HepG2 (cell line): ENCODE data around the gene CAMKMT. TPM values are rescaled to one million over a fixed set of nuclear protein-coding genes. Genes with fewer than 3 reads are reported as not detected.

ENCODE experiments used
- ASH2L ChIP-seq: fragments of 300-600, 200-600 bp; sonication (generic); IDR thresholded peaks from 2 replicates; pipeline ENCODE4 v1.7.0; 2017; ENCODE audit warnings: low read depth, mild to moderate bottlenecking, moderate library complexity, mixed read lengths, low read length; ENCODE audit not compliant: insufficient read length
- CCDC6 ChIP-seq: sonication (generic); formaldehyde crosslinking; IDR thresholded peaks from 2 replicates; pipeline ENCODE4 v1.8.1; 2022; ENCODE audit warnings: mild to moderate bottlenecking, missing genetic modification reagents, moderate library complexity
- DNMT3B ChIP-seq: conservative IDR thresholded peaks from 2 replicates; pipeline ENCODE4 v1.6.1; 2016; ENCODE audit warnings: missing biosample characterization, control low read depth
- EZH2 ChIP-seq: conservative IDR thresholded peaks from 2 replicates; pipeline ENCODE4 v1.6.1; 2012; ENCODE audit warnings: mild to moderate bottlenecking, low read depth, low read length, moderate library complexity
- FOXO1 ChIP-seq: sonication (generic); formaldehyde crosslinking; IDR thresholded peaks from 2 replicates; pipeline ENCODE4 v1.4.0; 2020; ENCODE audit warnings: missing genetic modification reagents
- HOMEZ ChIP-seq: IDR thresholded peaks from 2 replicates; pipeline ENCODE4 v1.6.1; 2016; ENCODE audit warnings: low read depth
- NFYC ChIP-seq: IDR thresholded peaks from 2 replicates; pipeline ENCODE4 v1.6.1; 2016; ENCODE audit warnings: missing genetic modification reagents, missing compliant biosample characterization
- PCBP1 ChIP-seq: fragments of 200-400 bp; formaldehyde crosslinking; IDR thresholded peaks from 2 replicates; pipeline ENCODE4 v1.6.1; 2017; ENCODE audit warnings: mild to moderate bottlenecking, low read depth, low read length, borderline replicate concordance
- SOX6 ChIP-seq, 2 experiments: fragments of 450-650 bp in 1 of 2; sonication (generic) in 1 of 2; formaldehyde crosslinking in 1 of 2; IDR thresholded peaks; 2 replicates each; pipeline versions ENCODE4 v1.4.0 to v1.6.1; 2017 to 2020; ENCODE audit warnings: antibody characterized with exemption in 1 of 2, mild to moderate bottlenecking in 1 of 2, missing genetic modification reagents in 1 of 2
- SPEN ChIP-seq: sonication (generic); formaldehyde crosslinking; IDR thresholded peaks from 2 replicates; pipeline ENCODE4 v1.5.1; 2020; ENCODE audit warnings: low read depth, mild to moderate bottlenecking, missing genetic modification reagents
- TFE3 ChIP-seq: IDR thresholded peaks from 2 replicates; pipeline ENCODE4 v1.6.1; 2016
- THAP11 ChIP-seq: IDR thresholded peaks from 2 replicates; pipeline ENCODE4 v1.6.1; 2016; ENCODE audit warnings: missing biosample characterization, missing genetic modification reagents
- ZBED4 ChIP-seq: sonication (generic); formaldehyde crosslinking; IDR thresholded peaks from 2 replicates; pipeline ENCODE4 v1.4.0; 2020; ENCODE audit warnings: missing genetic modification reagents, borderline replicate concordance
- ZBTB7B ChIP-seq: sonication (generic); formaldehyde crosslinking; IDR thresholded peaks from 2 replicates; pipeline ENCODE4 v1.4.0; 2020; ENCODE audit warnings: missing genetic modification reagents
- ZFP82 ChIP-seq: sonication (generic); formaldehyde crosslinking; IDR thresholded peaks from 2 replicates; pipeline ENCODE4 v1.5.1; 2020; ENCODE audit warnings: mild to moderate bottlenecking, missing genetic modification reagents, borderline replicate concordance
- ZNF326 ChIP-seq: sonication (generic); formaldehyde crosslinking; IDR thresholded peaks from 2 replicates; pipeline ENCODE4 v1.4.0; 2020; ENCODE audit warnings: missing genetic modification reagents, borderline replicate concordance
- ZNF510 ChIP-seq: sonication (generic); formaldehyde crosslinking; IDR thresholded peaks from 2 replicates; pipeline ENCODE4 v1.4.0; 2020; ENCODE audit warnings: low read depth, mild to moderate bottlenecking, missing genetic modification reagents
- ZNF713 ChIP-seq: sonication (generic); formaldehyde crosslinking; IDR thresholded peaks from 2 replicates; pipeline ENCODE4 v1.4.0; 2020; ENCODE audit warnings: mild to moderate bottlenecking, missing genetic modification reagents
- ZNF720 ChIP-seq: sonication (generic); formaldehyde crosslinking; IDR thresholded peaks from 2 replicates; pipeline ENCODE4 v1.4.0; 2020; ENCODE audit warnings: missing genetic modification reagents
- polyA plus RNA-seq, 8 experiments: library from polyadenylated mRNA; depleted of rRNA in 3 of 8; stranded (reverse) in 7 of 8; unstranded in 1 of 8; fragments of >200 nt; fragmentation: Illumina TruSeq in 4 of 8; extraction: Trizol in 4 of 8; gene quantifications; 2 replicates each; pipeline versions ENCODE4 v1.2.1 to v1.2.3, GENCODE V29; 2011 to 2016; ENCODE audit warnings: low read depth in 4 of 8, missing spikeins in 1 of 8, mixed read lengths in 1 of 8; ENCODE audit not compliant: insufficient read depth in 1 of 8
- total RNA-seq, 5 experiments: library from RNA; depleted of rRNA; stranded (reverse); fragments of >200 nt; fragmentation: Illumina TruSeq; extraction: Trizol; gene quantifications; 2 replicates each; pipeline ENCODE4 v1.2.3, GENCODE V29; 2016; ENCODE audit warnings: low read depth in 1 of 5
- TF ChIP-seq, protein P1 (sequence below): sonication (generic); formaldehyde crosslinking; IDR thresholded peaks from 2 replicates; pipeline ENCODE4 v1.5.1; 2020; ENCODE audit warnings: missing genetic modification reagents, mild to moderate bottlenecking, borderline replicate concordance

CAMKMT gene
- total and polyA plus RNA-seq, 2 of the 13 experiments (the other 11 are each of a cell fraction or from before 2014, with no cell fraction given) = 6.9 to 20.8 TPM

- TF ChIP-seq CCDC6 (CRISPR knock-in tag) (0 out of 2 replicates have a peak, but pooled peaks have one; percentile 20), SPEN (CRISPR knock-in tag) (no peak), ZNF720 (CRISPR knock-in tag) (no peak), DNMT3B (CRISPR knock-in tag) (no peak), SOX6 (IDR thresholded peaks at IDR 0.05) (no peak), SOX6 (CRISPR knock-in tag; IDR thresholded peaks at IDR 0.05) (0 out of 2 replicates have a peak, but pooled peaks have one; percentile 41), FOXO1 (CRISPR knock-in tag) (no peak), ZNF326 (no peak), ASH2L (peak; percentile 21), HOMEZ (CRISPR knock-in tag) (peak; percentile 90), ZNF510 (CRISPR knock-in tag) (no peak), THAP11 (CRISPR knock-in tag) (peak; percentile 64; the same call in 1 of the 2 replicates), PCBP1 (no peak), EZH2 (no peak), ZNF713 (CRISPR knock-in tag) (no peak), ZFP82 (CRISPR knock-in tag) (0 out of 2 replicates have a peak, but pooled peaks have one; percentile 46), ZBTB7B (CRISPR knock-in tag) (no peak), TFE3 (CRISPR knock-in tag) (0 out of 2 replicates have a peak, but pooled peaks have one; percentile 22), NFYC (0 out of 2 replicates have a peak, but pooled peaks have one; percentile 27), ZBED4 (CRISPR knock-in tag) (no peak)
- TF ChIP-seq, protein P1, sequence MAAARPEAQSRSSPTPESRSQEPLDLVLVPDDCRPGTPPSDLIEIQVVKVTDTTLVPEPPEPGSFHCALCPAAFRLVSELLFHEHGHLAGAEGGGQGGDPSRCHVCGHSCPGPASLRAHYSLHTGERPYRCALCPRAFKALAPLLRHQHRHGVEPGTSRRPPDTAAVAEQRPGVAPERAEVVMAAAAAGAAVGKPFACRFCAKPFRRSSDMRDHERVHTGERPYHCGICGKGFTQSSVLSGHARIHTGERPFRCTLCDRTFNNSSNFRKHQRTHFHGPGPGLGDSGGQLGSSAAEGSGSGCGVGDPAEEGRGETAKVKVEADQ = no peak
These were observed 117.6 kb downstream of the CAMKMT start (continued) for GRCh38 chr2:44479127-44479887.
